SH-SY5Y (cell line): ENCODE measurements around the gene APOO.

ENCODE experiments used
- GATA2 ChIP-seq: IDR thresholded peaks from 2 replicates; pipeline ENCODE4 v1.6.1; 2011; ENCODE audit warnings: mild to moderate bottlenecking, low read depth, low read length
- GATA3 ChIP-seq: IDR thresholded peaks from 2 replicates; pipeline ENCODE4 v1.6.1; 2011; ENCODE audit warnings: low read depth, mild to moderate bottlenecking, low read length, moderate library complexity

- TF ChIP-seq GATA2 (no peak), GATA3 (no peak)
Observed at GRCh38 chrX:23826216-23826615, 81.5 kb downstream of the APOO start.
